A673 (cell line): Measurements from ENCODE around the gene MAP3K5.

Experiments used
- EZH2 ChIP-seq: fragments of 200-600 bp; sonication (generic); IDR thresholded peaks from 2 replicates; pipeline ENCODE4 v1.6.1; 2017; ENCODE audit warnings: borderline replicate concordance, low read depth, mild to moderate bottlenecking, mixed read lengths, antibody characterized with exemption, low read length; ENCODE audit not compliant: poor library complexity, severe bottlenecking
- TF ChIP-seq, protein P1 (sequence below): fragments of 300-800, 200-600 bp; sonication (generic); conservative IDR thresholded peaks from 2 replicates; pipeline ENCODE4 v1.5.1; 2017; ENCODE audit warnings: low read depth, mild to moderate bottlenecking, antibody characterized with exemption, low read length, moderate library complexity, mixed read lengths

DNA sequence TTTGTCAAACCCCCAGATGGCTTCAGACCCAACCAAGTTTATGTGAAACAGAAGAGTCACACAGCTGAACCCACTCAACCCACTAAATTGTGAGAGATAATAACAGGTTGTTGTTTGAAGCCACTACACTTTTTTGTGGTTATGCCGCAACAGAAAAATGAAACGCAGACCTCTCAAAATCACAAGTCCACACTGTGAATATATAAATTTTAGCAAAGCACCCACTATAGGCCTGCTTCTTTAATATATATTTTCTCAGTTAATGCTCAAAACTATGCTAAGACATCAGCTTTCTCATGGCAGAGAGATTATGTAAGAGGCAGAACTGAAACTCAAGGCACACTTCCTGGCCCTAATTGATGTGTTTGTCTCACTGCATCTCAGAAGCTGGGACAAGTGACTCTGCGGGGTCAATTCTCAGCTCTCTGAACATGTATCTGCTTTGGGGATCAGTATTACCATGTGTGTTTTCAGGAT lies 27.7 kb downstream of the MAP3K5 start:
- TF ChIP-seq, protein P1, sequence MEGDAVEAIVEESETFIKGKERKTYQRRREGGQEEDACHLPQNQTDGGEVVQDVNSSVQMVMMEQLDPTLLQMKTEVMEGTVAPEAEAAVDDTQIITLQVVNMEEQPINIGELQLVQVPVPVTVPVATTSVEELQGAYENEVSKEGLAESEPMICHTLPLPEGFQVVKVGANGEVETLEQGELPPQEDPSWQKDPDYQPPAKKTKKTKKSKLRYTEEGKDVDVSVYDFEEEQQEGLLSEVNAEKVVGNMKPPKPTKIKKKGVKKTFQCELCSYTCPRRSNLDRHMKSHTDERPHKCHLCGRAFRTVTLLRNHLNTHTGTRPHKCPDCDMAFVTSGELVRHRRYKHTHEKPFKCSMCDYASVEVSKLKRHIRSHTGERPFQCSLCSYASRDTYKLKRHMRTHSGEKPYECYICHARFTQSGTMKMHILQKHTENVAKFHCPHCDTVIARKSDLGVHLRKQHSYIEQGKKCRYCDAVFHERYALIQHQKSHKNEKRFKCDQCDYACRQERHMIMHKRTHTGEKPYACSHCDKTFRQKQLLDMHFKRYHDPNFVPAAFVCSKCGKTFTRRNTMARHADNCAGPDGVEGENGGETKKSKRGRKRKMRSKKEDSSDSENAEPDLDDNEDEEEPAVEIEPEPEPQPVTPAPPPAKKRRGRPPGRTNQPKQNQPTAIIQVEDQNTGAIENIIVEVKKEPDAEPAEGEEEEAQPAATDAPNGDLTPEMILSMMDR: no peak
- no peak for TF ChIP-seq EZH2
